Measurements from ENCODE around the gene DYNLT3. TPM values are rescaled to one million over a fixed set of nuclear protein-coding genes. Genes with fewer than 3 reads are reported as not detected.

The DYNLT3 gene
- total and polyA plus RNA-seq, 11 donors: 9.8 to 32.1 (median 21.0) TPM

- ATAC-seq: no peak
- H3K4me3 ChIP-seq: no peak overlapping the region
- H3K4me1 ChIP-seq: no peaks in the 10 kb centered on the region
- no peak overlapping the region for H3K27ac ChIP-seq
- no peak for DNase-seq
- H3K9me3 ChIP-seq: no peaks in the 10 kb centered on the region
- no peaks in the 10 kb centered on the region for H3K36me3 ChIP-seq
- no peak for TF ChIP-seq POLR2A (IDR thresholded peaks at IDR 0.05)
- TF ChIP-seq, protein P1, sequence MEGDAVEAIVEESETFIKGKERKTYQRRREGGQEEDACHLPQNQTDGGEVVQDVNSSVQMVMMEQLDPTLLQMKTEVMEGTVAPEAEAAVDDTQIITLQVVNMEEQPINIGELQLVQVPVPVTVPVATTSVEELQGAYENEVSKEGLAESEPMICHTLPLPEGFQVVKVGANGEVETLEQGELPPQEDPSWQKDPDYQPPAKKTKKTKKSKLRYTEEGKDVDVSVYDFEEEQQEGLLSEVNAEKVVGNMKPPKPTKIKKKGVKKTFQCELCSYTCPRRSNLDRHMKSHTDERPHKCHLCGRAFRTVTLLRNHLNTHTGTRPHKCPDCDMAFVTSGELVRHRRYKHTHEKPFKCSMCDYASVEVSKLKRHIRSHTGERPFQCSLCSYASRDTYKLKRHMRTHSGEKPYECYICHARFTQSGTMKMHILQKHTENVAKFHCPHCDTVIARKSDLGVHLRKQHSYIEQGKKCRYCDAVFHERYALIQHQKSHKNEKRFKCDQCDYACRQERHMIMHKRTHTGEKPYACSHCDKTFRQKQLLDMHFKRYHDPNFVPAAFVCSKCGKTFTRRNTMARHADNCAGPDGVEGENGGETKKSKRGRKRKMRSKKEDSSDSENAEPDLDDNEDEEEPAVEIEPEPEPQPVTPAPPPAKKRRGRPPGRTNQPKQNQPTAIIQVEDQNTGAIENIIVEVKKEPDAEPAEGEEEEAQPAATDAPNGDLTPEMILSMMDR (IDR thresholded peaks at IDR 0.05): no peak
- intact Hi-C loops (cut with DNase I): no loop called here
- peaks cover 0 to 22% (median 0%) of the 10 kb centered on the region in 9 donors for H3K27me3 ChIP-seq
Observed at GRCh38 chrX:37862851-37863250, 15.5 kb upstream of the DYNLT3 start.

GRCh38 chrX:37860721-37861120 is 13.3 kb upstream of the DYNLT3 start:
- intact Hi-C loops (cut with DNase I): no loop called here
- Histone ChIP-seq H3K27me3 (peaks cover 0 to 22% (median 0%) of the 10 kb centered on the region in 9 donors), H3K27ac (no peak overlapping the region), H3K4me3 (no peak overlapping the region), H3K36me3 (no peaks in the 10 kb centered on the region), H3K4me1 (no peaks in the 10 kb centered on the region), H3K9me3 (no peaks in the 10 kb centered on the region)
- TF ChIP-seq, protein P1 (IDR thresholded peaks at IDR 0.05): no peak
- TF ChIP-seq POLR2A (IDR thresholded peaks at IDR 0.05): no peak
- WGBS, 4 donors: 30 to 57% (median 38%) methylated on average over 6 of the region's 6 CpGs
- DNase-seq (no peak), ATAC-seq (no peak)

DNA sequence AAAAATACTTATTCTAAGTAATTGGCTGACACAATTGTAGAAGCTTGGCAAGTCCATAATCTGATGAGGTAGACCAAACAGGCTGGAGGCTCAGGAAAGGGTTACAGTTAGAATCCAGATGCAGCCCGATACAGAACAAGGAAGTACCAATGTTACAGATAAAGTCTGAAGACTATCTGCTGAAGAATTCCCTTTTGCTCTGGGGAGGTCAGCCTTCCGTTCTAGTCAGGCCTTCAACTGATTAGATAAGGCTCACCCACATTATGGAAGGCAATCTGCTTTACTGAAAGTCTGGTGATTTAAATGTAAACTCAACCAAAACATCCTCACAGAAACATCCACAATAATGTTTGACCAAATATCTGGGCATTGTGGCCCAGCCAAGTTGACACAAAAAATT is 7.4 kb upstream of the DYNLT3 start:
- no peak for TF ChIP-seq POLR2A (IDR thresholded peaks at IDR 0.05)
- TF ChIP-seq, protein P1 (IDR thresholded peaks at IDR 0.05): no peak
- 21 to 45% (median 32%) methylated on average over 2 of the region's 2 CpGs for WGBS, 4 donors
- Histone ChIP-seq H3K9me3 (no peaks in the 10 kb centered on the region), H3K27me3 (no peaks in the 10 kb centered on the region), H3K36me3 (no peaks in the 10 kb centered on the region), H3K4me3 (no peak overlapping the region), H3K27ac (no peak overlapping the region), H3K4me1 (no peaks in the 10 kb centered on the region)
- ATAC-seq (no peak), DNase-seq (no peak)
- intact Hi-C loops (cut with DNase I): no loop called here

DNA sequence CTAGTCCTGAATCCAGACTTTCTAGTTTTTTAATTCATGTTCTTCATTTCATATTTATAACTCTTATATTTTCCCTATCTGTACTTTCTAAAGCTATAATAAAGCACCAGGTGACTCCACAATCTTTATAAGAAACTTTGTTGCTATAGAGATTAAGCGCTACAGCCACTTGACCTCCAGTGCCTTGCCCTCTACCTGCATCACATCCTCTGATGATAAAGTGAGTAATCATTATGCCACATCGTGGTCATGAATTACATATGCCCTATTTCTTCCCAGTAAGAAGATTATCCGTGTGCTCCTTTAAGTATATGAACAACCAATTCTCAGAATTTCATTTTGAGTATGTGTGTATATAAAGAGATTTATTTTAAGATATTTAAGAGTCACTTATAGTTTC is 6.8 kb upstream of the DYNLT3 start:
- no peaks in the 10 kb centered on the region for H3K9me3 ChIP-seq
- no peaks in the 10 kb centered on the region for H3K36me3 ChIP-seq
- H3K4me3 ChIP-seq: no peak overlapping the region
- TF ChIP-seq, protein P1 (IDR thresholded peaks at IDR 0.05): no peak
- no peak for TF ChIP-seq POLR2A (IDR thresholded peaks at IDR 0.05)
- DNase-seq (no peak), ATAC-seq (no peak)
- no peaks in the 10 kb centered on the region for H3K4me1 ChIP-seq
- H3K27ac ChIP-seq: no peak overlapping the region
- WGBS, 4 donors: 51 to 83% (median 70%) methylated on average over 3 of the region's 3 CpGs
- H3K27me3 ChIP-seq: no peaks in the 10 kb centered on the region
- intact Hi-C loops (cut with DNase I): no loop called here

Measured in heart left ventricle (tissue), 16 donors.